Measurements from ENCODE around the gene SLBP. TPM values are rescaled to one million over a fixed set of nuclear protein-coding genes. Genes with fewer than 3 reads are reported as not detected.

The SLBP gene
- total RNA-seq, 1 experiment from 2014 or later, result 73.4 TPM

DNA sequence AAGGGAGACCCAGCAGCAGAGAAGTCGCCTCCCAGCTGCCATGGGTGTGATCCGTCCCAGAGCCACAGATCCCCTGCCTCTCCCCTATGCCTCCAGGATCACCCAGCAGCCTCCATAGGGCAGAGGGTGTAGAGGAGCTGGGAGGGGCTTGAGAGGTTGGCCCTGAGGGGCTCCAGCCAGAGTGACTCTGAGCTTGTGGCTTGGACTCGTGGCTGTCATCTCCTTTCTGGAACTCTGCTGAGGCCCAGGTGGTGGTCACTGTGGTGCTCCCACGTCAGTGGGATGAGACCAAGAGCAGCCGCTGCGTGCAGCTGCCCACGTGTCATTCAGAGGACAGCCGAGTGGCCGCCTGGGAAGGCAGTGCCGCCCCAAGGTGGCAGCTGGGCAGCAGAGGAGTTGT lies 13.4 kb upstream of the SLBP start:
- no peak overlapping the region for H3K4me3 ChIP-seq (ENCODE audit: low read depth in 2 of 2, low read length in 2 of 2)
- TF ChIP-seq, protein P1, sequence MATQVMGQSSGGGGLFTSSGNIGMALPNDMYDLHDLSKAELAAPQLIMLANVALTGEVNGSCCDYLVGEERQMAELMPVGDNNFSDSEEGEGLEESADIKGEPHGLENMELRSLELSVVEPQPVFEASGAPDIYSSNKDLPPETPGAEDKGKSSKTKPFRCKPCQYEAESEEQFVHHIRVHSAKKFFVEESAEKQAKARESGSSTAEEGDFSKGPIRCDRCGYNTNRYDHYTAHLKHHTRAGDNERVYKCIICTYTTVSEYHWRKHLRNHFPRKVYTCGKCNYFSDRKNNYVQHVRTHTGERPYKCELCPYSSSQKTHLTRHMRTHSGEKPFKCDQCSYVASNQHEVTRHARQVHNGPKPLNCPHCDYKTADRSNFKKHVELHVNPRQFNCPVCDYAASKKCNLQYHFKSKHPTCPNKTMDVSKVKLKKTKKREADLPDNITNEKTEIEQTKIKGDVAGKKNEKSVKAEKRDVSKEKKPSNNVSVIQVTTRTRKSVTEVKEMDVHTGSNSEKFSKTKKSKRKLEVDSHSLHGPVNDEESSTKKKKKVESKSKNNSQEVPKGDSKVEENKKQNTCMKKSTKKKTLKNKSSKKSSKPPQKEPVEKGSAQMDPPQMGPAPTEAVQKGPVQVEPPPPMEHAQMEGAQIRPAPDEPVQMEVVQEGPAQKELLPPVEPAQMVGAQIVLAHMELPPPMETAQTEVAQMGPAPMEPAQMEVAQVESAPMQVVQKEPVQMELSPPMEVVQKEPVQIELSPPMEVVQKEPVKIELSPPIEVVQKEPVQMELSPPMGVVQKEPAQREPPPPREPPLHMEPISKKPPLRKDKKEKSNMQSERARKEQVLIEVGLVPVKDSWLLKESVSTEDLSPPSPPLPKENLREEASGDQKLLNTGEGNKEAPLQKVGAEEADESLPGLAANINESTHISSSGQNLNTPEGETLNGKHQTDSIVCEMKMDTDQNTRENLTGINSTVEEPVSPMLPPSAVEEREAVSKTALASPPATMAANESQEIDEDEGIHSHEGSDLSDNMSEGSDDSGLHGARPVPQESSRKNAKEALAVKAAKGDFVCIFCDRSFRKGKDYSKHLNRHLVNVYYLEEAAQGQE (IDR thresholded peaks at IDR 0.05; ENCODE audit: insufficient read depth in 1 of 2, low read depth in 2 of 2, low read length in 1 of 2), result no peak
- TF ChIP-seq TCF7L2 (IDR thresholded peaks at IDR 0.05; ENCODE audit: low read depth, low read length) (no peak), POLR2AphosphoS5 (IDR thresholded peaks at IDR 0.05; ENCODE audit: low read depth, low read length) (no peak), SIN3A (IDR thresholded peaks at IDR 0.05; ENCODE audit: borderline replicate concordance, insufficient read depth, low read depth, low read length) (no peak)
- TF ChIP-seq, protein P2, sequence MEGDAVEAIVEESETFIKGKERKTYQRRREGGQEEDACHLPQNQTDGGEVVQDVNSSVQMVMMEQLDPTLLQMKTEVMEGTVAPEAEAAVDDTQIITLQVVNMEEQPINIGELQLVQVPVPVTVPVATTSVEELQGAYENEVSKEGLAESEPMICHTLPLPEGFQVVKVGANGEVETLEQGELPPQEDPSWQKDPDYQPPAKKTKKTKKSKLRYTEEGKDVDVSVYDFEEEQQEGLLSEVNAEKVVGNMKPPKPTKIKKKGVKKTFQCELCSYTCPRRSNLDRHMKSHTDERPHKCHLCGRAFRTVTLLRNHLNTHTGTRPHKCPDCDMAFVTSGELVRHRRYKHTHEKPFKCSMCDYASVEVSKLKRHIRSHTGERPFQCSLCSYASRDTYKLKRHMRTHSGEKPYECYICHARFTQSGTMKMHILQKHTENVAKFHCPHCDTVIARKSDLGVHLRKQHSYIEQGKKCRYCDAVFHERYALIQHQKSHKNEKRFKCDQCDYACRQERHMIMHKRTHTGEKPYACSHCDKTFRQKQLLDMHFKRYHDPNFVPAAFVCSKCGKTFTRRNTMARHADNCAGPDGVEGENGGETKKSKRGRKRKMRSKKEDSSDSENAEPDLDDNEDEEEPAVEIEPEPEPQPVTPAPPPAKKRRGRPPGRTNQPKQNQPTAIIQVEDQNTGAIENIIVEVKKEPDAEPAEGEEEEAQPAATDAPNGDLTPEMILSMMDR (IDR thresholded peaks at IDR 0.05), result no peak
- H3K36me3 ChIP-seq (ENCODE audit: control insufficient read depth, insufficient read depth, low read length), result peaks cover 7% of the 10 kb centered on the region
- POLR2A ChIA-PET, result no interaction called here
- H3K9me3 ChIP-seq (ENCODE audit: control insufficient read depth, insufficient read depth, low read depth, low read length), result no peaks in the 10 kb centered on the region
- ATAC-seq (no peak), DNase-seq (ENCODE audit: low read depth, low spot score) (no peak)
- in situ Hi-C loops (cut with HindIII; ENCODE audit: low pct_unique_long_range_greater_than_20kb, low sequenced_read_pairs) (no loop called here), intact Hi-C loops (cut with micrococcal nuclease; ENCODE audit: unreplicated experiment) (no loop called here)
- no peaks in the 10 kb centered on the region for H3K27me3 ChIP-seq (ENCODE audit: control insufficient read depth, insufficient read depth, low read length)
- no TSS peak for BruUV-seq (replicated peaks)
- H3K27ac ChIP-seq (ENCODE audit: low read length), result peak overlapping the region; percentile 3; the same call in 1 of the 2 replicates
- peaks cover 33% of the 10 kb centered on the region for H3K4me1 ChIP-seq (ENCODE audit: control insufficient read depth, insufficient read depth, low read length)
- CTCF ChIA-PET, result interaction anchor here (1.8 kb wide), 1 partner anchor 32 kb away, joined by 6 read pairs; no protein-coding TSS in a partner anchor

DNA sequence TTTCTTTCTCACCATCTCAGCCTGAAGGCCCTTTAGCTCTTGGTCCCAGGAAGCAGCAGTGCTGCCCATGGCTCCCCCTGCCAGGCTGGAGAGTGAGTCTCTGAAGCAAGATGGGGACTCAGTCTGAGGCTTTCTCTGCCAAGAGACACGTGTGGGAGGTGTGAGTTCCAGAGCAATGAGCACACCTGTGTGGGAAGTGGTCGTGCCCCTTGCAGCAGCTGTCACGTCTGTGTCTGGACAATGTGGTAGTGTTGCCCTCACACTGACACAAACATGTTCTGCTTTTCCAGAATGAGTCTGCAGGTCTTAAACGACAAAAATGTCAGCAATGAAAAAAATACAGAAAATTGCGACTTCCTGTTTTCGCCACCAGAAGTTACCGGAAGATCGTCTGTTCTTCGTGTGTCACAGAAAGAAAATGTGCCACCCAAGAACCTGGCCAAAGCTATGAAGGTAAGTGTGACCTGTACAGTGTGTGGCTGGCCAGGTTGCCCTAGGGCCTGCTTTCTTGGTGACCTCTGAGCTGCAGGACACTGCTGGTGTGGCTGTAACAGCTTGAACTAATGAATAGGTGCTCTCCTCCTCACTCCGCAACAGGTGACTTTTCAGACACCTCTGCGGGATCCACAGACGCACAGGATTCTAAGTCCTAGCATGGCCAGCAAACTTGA lies 11.1 kb upstream of the SLBP start:
- BruUV-seq (replicated peaks), result TSS peak; percentile 55
- peak overlapping the region; percentile 64 to 68 for H3K4me3 ChIP-seq (ENCODE audit: low read depth in 2 of 2, low read length in 2 of 2)

More for the DNA sequence above, 11.1 kb upstream of the SLBP start:
- peaks cover 7% of the 10 kb centered on the region for H3K36me3 ChIP-seq (ENCODE audit: control insufficient read depth, insufficient read depth, low read length)
- POLR2A ChIA-PET, result no interaction called here
- CTCF ChIA-PET, result no interaction called here
- peaks cover 40% of the 10 kb centered on the region for H3K4me1 ChIP-seq (ENCODE audit: control insufficient read depth, insufficient read depth, low read length)
- ATAC-seq (no peak), DNase-seq (ENCODE audit: low read depth, low spot score) (no peak)
- intact Hi-C loops (cut with micrococcal nuclease; ENCODE audit: unreplicated experiment), result no loop called here
- no peaks in the 10 kb centered on the region for H3K9me3 ChIP-seq (ENCODE audit: control insufficient read depth, insufficient read depth, low read depth, low read length)
- in situ Hi-C loops (cut with HindIII; ENCODE audit: low pct_unique_long_range_greater_than_20kb, low sequenced_read_pairs), result no loop called here
- H3K27ac ChIP-seq (ENCODE audit: low read length), result peak overlapping the region; percentile 89
- H3K27me3 ChIP-seq (ENCODE audit: control insufficient read depth, insufficient read depth, low read length), result no peaks in the 10 kb centered on the region
- TF ChIP-seq, protein P1 (IDR thresholded peaks at IDR 0.05; ENCODE audit: insufficient read depth in 1 of 2, low read depth in 2 of 2, low read length in 1 of 2), result no peak
- TF ChIP-seq, protein P2 (IDR thresholded peaks at IDR 0.05), result no peak
- TF ChIP-seq POLR2AphosphoS5 (IDR thresholded peaks at IDR 0.05; ENCODE audit: low read depth, low read length), result no peak
- TF ChIP-seq SIN3A (IDR thresholded peaks at IDR 0.05; ENCODE audit: borderline replicate concordance, insufficient read depth, low read depth, low read length), result no peak
- TF ChIP-seq TCF7L2 (IDR thresholded peaks at IDR 0.05; ENCODE audit: low read depth, low read length), result no peak
